Hepatocyte (in vitro differentiated cells): ENCODE measurements around the gene MSANTD2.

Source experiments
- CTCF ChIP-seq: fragments of 200-600 bp; sonication (generic); IDR thresholded peaks from 2 replicates; pipeline ENCODE4 v1.5.1; 2016; ENCODE audit warnings: antibody characterized with exemption, mild to moderate bottlenecking; ENCODE audit not compliant: poor library complexity
- EZH2 ChIP-seq: fragments of 200-600 bp; sonication (generic); IDR thresholded peaks from 2 replicates; pipeline ENCODE4 v1.6.1; 2016; ENCODE audit warnings: antibody characterized with exemption, mild to moderate bottlenecking, borderline replicate concordance
- EZH2phosphoT487 ChIP-seq: fragments of 200-600 bp; sonication (generic); IDR thresholded peaks from one replicate; pipeline ENCODE4 v1.6.1; 2018; ENCODE audit warnings: antibody characterized with exemption, mild to moderate bottlenecking, low read depth, moderate library complexity; ENCODE audit not compliant: unreplicated experiment, severe bottlenecking

- no peak for TF ChIP-seq CTCF
- TF ChIP-seq EZH2 = no peak
- TF ChIP-seq EZH2phosphoT487 = no peak
These were observed 61.3 kb downstream of the MSANTD2 start for GRCh38 chr11:124738713-124739478.
